Measurements from ENCODE around the gene TEAD1.

Gene TEAD1

GRCh38 chr11:12707500-12707880 is 33.3 kb downstream of the TEAD1 start:
- DNase-seq (ENCODE audit: low spot score) = no peak

- no peak for DNase-seq (ENCODE audit: low spot score)
Observed at GRCh38 chr11:12711496-12711895, 37.3 kb downstream of the TEAD1 start.

- DNase-seq (ENCODE audit: low spot score) = no peak
Observed at GRCh38 chr11:12712132-12712531, 37.9 kb downstream of the TEAD1 start.

- DNase-seq (ENCODE audit: low spot score) = no peak
Observed at GRCh38 chr11:12715131-12715530, 40.9 kb downstream of the TEAD1 start.

- no peak for DNase-seq (ENCODE audit: low spot score)
Observed at GRCh38 chr11:12715941-12716340, 41.7 kb downstream of the TEAD1 start.

- DNase-seq (ENCODE audit: low spot score) = no peak
Observed at GRCh38 chr11:12716816-12717215, 42.6 kb downstream of the TEAD1 start.

- no peak for DNase-seq (ENCODE audit: low spot score)
Observed at GRCh38 chr11:12717851-12718291, 43.6 kb downstream of the TEAD1 start.

- no peak for DNase-seq (ENCODE audit: low spot score)
Observed at GRCh38 chr11:12719221-12719620, 45.0 kb downstream of the TEAD1 start.

GRCh38 chr11:12721816-12722604 is 47.8 kb downstream of the TEAD1 start:
- no peak for DNase-seq (ENCODE audit: low spot score)

GRCh38 chr11:12723421-12724300 is 49.4 kb downstream of the TEAD1 start:
- DNase-seq (ENCODE audit: low spot score) = no peak

- peak; percentile 56 for DNase-seq (ENCODE audit: low spot score)
Observed at GRCh38 chr11:12724301-12725054, 50.3 kb downstream of the TEAD1 start.

- DNase-seq (ENCODE audit: low spot score) = no peak
Observed at GRCh38 chr11:12725055-12725862, 51.0 kb downstream of the TEAD1 start.

- no peak for DNase-seq (ENCODE audit: low spot score)
Observed at GRCh38 chr11:12725863-12726682, 51.9 kb downstream of the TEAD1 start.

- DNase-seq (ENCODE audit: low spot score) = no peak
Observed at GRCh38 chr11:12727563-12728211, 53.5 kb downstream of the TEAD1 start.

- DNase-seq (ENCODE audit: low spot score) = no peak
Observed at GRCh38 chr11:12728417-12728816, 54.2 kb downstream of the TEAD1 start.

- no peak for DNase-seq (ENCODE audit: low spot score)
Observed at GRCh38 chr11:12729941-12730340, 55.7 kb downstream of the TEAD1 start.

GRCh38 chr11:12731841-12732336 is 57.7 kb downstream of the TEAD1 start:
- no peak for DNase-seq (ENCODE audit: low spot score)

GRCh38 chr11:12733091-12733490 is 58.9 kb downstream of the TEAD1 start:
- DNase-seq (ENCODE audit: low spot score) = no peak

- DNase-seq (ENCODE audit: low spot score) = no peak
Observed at GRCh38 chr11:12734625-12735024, 60.4 kb downstream of the TEAD1 start.

GRCh38 chr11:12735262-12735661 is 61.0 kb downstream of the TEAD1 start:
- DNase-seq (ENCODE audit: low spot score) = no peak
